MCF 10A (cell line): ENCODE results near the gene ASRGL1. TPM values are rescaled to one million over a fixed set of nuclear protein-coding genes. Genes with fewer than 3 reads are reported as not detected.
A peak's percentile ranks its signal among the peaks of the same experiment; 100 is the strongest.

Experiments used
- Bru-seq: library from RNA; stranded (reverse); fragments of 400-500 nt; gene quantifications from one replicate; lab custom pipeline; 2021; lab: Mats Ljungman, UMichigan
- BruChase-seq, 2 experiments: library from RNA; stranded (reverse); fragments of 400-500 nt; gene quantifications; one replicate each; lab custom pipeline; 2021; lab: Mats Ljungman, UMichigan
- BruUV-seq: library from RNA; stranded (reverse); fragments of 400-500 nt; replicated peaks from 2 replicates; lab custom pipeline; 2021; lab: Mats Ljungman, UMichigan
- CTCF ChIA-PET: fragments of 300-600 bp; sonication (Branson Sonifier 250); formaldehyde crosslinking; extraction: SDS; loops from one replicate; lab custom pipeline; 2021; ENCODE audit warnings: antibody characterized with exemption, inconsistent platforms; lab: Yijun Ruan, JAX
- POLR2A ChIA-PET: fragments of 300-600, 350-650 bp; sonication (Branson Sonifier 250); formaldehyde crosslinking; extraction: SDS; loops from one replicate; lab custom pipeline; 2020; ENCODE audit warnings: antibody characterized with exemption, inconsistent platforms; lab: Yijun Ruan, JAX
- DNase-seq: peaks from one replicate; pipeline ENCODE4 v3.0.0-alpha.2; 2018; ENCODE audit not compliant: unreplicated experiment
- H3K27ac Mint-ChIP-seq: one replicate; pipeline ENCODE4 v1.8.0; 2022; ENCODE audit warnings: mild to moderate bottlenecking, low read depth, mixed read lengths; ENCODE audit not compliant: unreplicated experiment
- H3K27me3 Mint-ChIP-seq: one replicate; pipeline ENCODE4 v1.8.0; 2022; ENCODE audit warnings: mixed read lengths; ENCODE audit not compliant: insufficient read depth, unreplicated experiment
- H3K36me3 Mint-ChIP-seq: one replicate; pipeline ENCODE4 v1.8.0; 2022; ENCODE audit warnings: mild to moderate bottlenecking, moderate library complexity, mixed read lengths; ENCODE audit not compliant: insufficient read depth, unreplicated experiment
- H3K4me1 Mint-ChIP-seq: one replicate; pipeline ENCODE4 v1.8.0; 2022; ENCODE audit warnings: mixed read lengths; ENCODE audit not compliant: insufficient read depth, unreplicated experiment
- H3K4me3 Mint-ChIP-seq: one replicate; pipeline ENCODE4 v1.8.0; 2022; ENCODE audit warnings: mild to moderate bottlenecking, moderate library complexity, mixed read lengths; ENCODE audit not compliant: unreplicated experiment
- H3K9me3 Mint-ChIP-seq: one replicate; pipeline ENCODE4 v1.8.0; 2022; ENCODE audit warnings: mixed read lengths; ENCODE audit not compliant: unreplicated experiment
- CTCF ChIP-seq: fragments of 200-600 bp; IDR thresholded peaks from one replicate; pipeline ENCODE4 v1.8.0; 2022; ENCODE audit warnings: antibody characterized with exemption, mild to moderate bottlenecking; ENCODE audit not compliant: unreplicated experiment
- intact Hi-C: fragments of 100-400 bp; cut with micrococcal nuclease; formaldehyde crosslinking; loops from 2 replicates; pipeline ENCODE4 v1.14.1; 2022
- long read RNA-seq: library from polyadenylated mRNA; stranded (forward); transcript quantifications from one replicate; pipeline ENCODE4 v2.0.0, GENCODE V29; 2022
- total RNA-seq: library from RNA; stranded (reverse); gene quantifications from 2 replicates; pipeline ENCODE4 v1.2.3, GENCODE V29; 2022

The ASRGL1 gene
- total RNA-seq (0.65 TPM in 1 of 2 replicates, not detected in the other), Bru-seq, nascent RNA (percentile 11 among the genes with signal in this experiment), BruChase-seq, experiment 1, labeled RNA remaining after a 6-hour chase (percentile 3 among the genes with signal in this experiment), BruChase-seq, experiment 2, labeled RNA remaining after a 2-hour chase (percentile 9 among the genes with signal in this experiment)
- long read RNA-seq, partial matches to known transcripts, result 1 of 4 reads
- long read RNA-seq, other reads (novel, unspliced or antisense), result 2 of 4 reads

DNA sequence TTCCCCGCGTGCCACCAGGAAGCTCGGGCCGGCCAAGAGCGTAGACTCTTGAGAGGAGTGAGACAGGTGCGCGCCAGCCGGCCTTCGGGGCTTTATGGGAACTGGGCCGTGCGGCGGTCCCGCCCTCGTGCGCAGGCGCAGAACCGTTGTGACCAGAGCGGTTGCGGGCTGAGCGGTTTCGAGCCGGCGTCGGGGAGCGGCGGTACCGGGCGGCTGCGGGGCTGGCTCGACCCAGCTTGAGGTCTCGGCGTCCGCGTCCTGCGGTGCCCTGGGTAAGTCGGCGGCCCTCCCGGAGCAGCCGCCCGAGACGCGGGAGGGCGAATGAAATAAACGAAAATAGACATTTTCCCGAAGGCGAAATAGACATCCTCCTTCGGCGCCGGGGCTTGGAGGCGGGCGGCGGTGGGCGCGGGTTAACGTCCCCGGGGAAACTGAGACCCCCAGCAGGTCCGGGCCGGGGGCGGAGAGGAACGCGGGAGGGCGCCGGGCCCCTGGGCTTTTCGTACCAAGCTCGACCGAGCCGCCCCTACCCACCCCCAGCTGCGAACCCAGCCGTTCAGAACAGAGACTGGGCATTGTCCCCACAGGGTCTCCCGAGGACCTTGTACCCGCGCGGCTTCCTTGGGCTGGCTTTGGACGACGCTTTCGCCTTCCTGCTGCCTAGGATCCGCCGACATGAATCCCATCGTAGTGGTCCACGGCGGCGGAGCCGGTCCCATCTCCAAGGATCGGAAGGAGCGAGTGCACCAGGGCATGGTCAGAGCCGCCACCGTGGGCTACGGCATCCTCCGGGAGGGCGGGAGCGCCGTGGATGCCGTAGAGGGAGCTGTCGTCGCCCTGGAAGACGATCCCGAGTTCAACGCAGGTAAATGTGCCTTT lies at the start of gene ASRGL1:
Gene ASRGL1, plus strand, starts transcription at position 146 of the 879 bp plus-strand sequence. Its CDS starts 530 bp downstream, at position 676.
- Mint-ChIP-seq H3K36me3 (peaks cover 8% of the 10 kb centered on the region), H3K9me3 (no peaks in the 10 kb centered on the region), H3K27ac (no peak within 1 kb of the TSS), H3K27me3 (peaks cover 63% of the 10 kb centered on the region), H3K4me3 (peak within 1 kb of the TSS; percentile 78), H3K4me1 (no peaks in the 10 kb centered on the region)
- DNase-seq, result peak; percentile 53
- intact Hi-C loops, result no loop called here
- CTCF ChIA-PET, result interaction anchor here (0.6 to 1.2 kb wide), 6 partner anchors 9 to 344 kb away, joined by 3 to 8 read pairs (median 3); no protein-coding TSS in a partner anchor
- POLR2A ChIA-PET, result interaction anchor here (0.6 to 1.4 kb wide), 2 partner anchors 49 to 212 kb away, joined by 3 to 4 read pairs; no protein-coding TSS in a partner anchor
- no TSS peak for BruUV-seq
- no peak for TF ChIP-seq CTCF

GRCh38 chr11:62295504-62295903 lies 41.7 kb upstream of the ASRGL1 start:
- Mint-ChIP-seq H3K4me3 (no peak overlapping the region), H3K27ac (no peak overlapping the region), H3K36me3 (no peaks in the 10 kb centered on the region), H3K9me3 (no peaks in the 10 kb centered on the region), H3K27me3 (peaks cover 45% of the 10 kb centered on the region), H3K4me1 (no peaks in the 10 kb centered on the region)
- TF ChIP-seq CTCF, result no peak
- ChIA-PET POLR2A (no interaction called here), CTCF (no interaction called here)
- BruUV-seq, result no TSS peak
- intact Hi-C loops, result no loop called here
- DNase-seq, result peak; percentile 31

DNA sequence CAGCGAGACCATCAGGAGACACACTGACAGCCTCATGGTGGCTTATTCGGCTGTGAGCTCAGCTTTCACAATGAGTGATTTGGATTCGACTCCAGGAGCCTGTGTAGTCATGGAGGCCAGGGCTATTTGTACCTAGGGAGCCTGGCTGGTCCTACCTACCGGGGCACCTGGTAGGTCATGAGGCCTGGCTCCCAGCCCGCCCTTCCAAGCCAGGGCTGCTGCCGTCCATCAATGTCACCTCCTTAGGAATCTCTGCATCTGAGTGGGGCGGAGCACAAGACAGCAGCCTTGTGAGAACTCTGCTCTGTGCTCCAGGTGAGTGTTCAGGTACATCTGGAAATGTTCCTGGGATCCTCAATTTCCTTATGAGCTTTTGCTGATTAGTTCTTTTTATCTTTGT lies 38.3 kb upstream of the ASRGL1 start, which contains the start of gene SCGB1D4:
Gene SCGB1D4, minus strand, starts transcription at position 101 of the 400 bp plus-strand sequence. Its CDS starts 65 bp downstream, at position 36.
- Mint-ChIP-seq H3K27me3 (peaks cover 45% of the 10 kb centered on the region), H3K27ac (no peak within 1 kb of the TSS), H3K4me1 (no peaks in the 10 kb centered on the region), H3K4me3 (no peak within 1 kb of the TSS), H3K36me3 (no peaks in the 10 kb centered on the region), H3K9me3 (no peaks in the 10 kb centered on the region)
- DNase-seq, result no peak
- no TSS peak for BruUV-seq
- ChIA-PET POLR2A (no interaction called here), CTCF (interaction anchor here (0.6 kb wide), 1 partner anchor 578 kb away, joined by 3 read pairs; no protein-coding TSS in a partner anchor)
- no peak for TF ChIP-seq CTCF
- intact Hi-C loops, result no loop called here

DNA sequence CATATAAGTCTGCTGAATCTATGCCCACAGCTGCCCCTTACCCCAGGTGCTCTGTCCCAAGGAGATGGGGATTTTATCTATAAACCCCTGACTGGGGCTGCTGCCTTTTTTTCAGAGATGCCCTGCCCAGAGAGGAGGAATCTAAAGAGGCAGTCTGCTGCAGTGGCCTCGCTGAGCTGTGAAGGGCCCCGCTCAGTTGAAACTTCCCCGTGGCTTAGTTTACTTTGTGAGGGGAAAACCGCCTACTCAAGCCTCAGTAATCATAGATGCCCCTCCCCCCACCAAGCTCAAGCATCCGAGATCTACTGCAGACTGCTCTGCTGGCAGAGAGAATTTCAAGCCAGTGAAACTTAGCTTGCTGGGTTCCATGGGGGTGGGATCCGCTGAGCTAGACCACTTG lies 31.0 kb upstream of the ASRGL1 start:
- intact Hi-C loops, result no loop called here
- Mint-ChIP-seq H3K27ac (no peak overlapping the region), H3K9me3 (peaks cover 7% of the 10 kb centered on the region), H3K36me3 (no peaks in the 10 kb centered on the region), H3K4me3 (no peak overlapping the region), H3K4me1 (peaks cover 6% of the 10 kb centered on the region), H3K27me3 (peaks cover 37% of the 10 kb centered on the region)
- ChIA-PET POLR2A (interaction anchor here (0.7 kb wide), 1 partner anchor 453 kb away, joined by 3 read pairs; no protein-coding TSS in a partner anchor), CTCF (interaction anchor here (1.0 to 1.5 kb wide), 2 partner anchors 64 to 89 kb away, joined by 5 read pairs; partner anchors contain the start of gene SCGB1D2)
- DNase-seq, result no peak
- no TSS peak for BruUV-seq
- TF ChIP-seq CTCF, result no peak
